HuH-7 (cell line): Measurements from ENCODE around the gene PROX1.

Experiments
- DNase-seq: peaks from one replicate; pipeline ENCODE4 v3.0.0; 2011; ENCODE audit warnings: low spot score

Gene PROX1

DNA sequence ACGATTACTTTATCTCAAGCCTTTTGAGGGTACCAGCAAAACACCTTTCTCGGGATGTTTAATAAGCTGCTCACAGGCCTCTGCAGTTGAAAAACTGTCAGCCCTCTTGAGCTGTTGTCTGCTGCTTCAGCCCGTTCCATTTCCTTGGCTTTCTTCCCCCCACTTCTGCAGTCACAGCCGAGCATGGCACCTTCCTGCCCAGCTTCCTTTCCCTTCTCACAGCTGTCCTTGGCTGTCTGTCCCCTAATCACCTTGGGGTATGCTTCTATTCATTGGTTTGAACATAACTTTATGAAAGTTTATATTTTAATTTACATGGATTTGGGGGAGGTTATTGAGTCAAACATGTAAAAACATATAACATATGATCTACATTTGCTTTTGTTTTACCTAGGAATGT is 6.9 kb upstream of the PROX1 start:
- DNase-seq = no peak

DNA sequence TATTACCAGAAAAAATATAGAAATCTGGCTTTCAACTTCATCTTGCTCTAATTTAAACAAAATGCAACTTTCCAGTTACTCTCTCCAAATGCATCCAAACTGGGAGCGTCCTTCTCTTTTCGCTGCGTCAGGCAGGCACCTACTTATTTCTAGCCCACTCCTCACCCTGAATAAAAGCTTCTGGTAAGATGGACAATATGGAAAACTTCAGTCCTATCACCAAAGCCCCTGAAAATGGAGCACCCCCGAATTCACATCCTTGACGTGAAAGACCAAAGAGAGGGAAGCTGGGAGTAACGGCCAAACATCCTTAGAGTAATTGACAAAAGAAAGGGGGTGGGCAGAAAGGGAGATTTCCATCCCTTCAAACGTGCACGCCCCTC is 5.5 kb upstream of the PROX1 start:
- no peak for DNase-seq

DNA sequence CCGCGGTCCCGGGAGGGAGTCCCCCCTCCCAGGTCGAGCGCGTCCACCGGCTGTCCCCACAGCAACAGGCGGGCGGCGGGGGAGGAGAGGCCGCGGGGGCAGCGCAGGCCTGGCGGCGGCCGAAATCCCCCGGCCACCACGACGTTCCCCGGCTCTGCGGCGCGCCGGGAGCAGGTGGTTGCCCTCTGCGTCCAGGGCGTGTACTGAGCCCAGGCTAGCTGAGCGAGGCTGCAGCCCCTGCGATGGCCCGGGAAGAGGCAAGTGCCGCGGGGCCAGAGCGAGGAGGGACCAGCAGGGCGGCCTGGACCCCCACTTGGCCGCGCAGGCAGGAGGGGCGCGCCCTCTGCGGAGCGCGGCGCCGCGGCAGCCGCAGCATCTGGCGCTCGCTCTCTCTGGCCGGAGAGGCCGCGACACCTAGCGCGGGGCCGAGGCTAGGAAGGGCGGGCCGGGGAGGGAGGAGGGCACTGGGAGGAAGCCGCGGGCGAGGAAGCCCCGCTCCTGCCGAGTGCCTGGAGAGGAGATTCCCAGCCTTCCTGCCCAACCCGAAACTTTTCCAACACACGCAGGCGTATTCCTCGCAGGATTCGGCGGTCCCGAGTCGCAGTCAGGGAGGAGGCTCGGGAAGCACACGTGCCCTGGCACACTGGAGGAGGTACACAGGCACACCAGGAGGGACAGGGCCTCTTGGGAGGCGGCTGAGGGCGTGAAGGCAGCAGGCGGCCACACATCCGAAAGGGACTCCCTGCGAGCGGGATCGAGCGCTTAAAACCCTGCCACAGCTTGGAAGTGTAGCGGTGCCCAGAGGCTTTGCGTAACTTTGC is 4.9 kb upstream of the PROX1 start:
- peak; percentile 77 for DNase-seq

DNA sequence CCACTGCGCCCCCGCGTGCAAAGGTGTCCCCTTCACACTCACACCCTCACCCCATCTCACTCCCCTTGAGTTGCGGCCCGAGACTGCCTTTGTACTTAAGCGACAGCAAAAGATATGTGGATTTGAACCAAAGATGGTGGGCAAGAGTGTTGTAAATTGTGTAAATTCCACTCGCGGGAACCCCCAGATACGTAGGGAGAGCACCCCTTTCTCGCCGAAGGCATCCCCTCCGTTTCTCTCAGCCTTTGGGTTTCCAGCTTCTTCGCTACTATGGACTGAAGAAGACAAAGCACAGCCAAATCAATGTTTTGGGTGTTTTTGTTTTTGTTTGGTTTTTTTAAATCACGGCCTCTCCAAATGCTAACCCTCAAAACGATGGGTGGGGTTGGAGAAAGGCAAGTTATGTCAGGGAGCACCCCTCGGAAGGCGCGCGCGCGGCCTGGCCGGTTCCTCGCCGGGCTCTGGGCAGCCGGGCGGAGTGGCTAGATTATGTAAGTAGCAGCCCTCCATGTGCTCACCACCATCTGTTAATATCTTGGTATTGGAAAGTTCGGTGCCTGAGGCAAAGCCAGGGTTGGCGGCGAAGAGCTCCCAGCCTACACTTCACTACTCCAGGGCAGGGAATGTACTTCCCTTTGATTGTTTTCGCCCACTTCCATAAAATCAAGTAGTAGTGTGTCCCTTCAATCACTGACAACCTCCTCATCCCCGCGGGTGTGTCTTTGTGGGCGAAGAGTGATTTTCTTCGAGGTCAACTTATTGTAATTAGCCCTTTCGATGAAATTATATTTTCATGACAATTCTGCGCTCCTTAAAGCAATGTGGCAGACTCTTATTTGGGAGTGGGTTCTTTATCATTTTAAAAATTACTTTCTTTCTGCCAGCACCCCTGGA is 4.0 kb upstream of the PROX1 start:
- peak; percentile 64 for DNase-seq

- DNase-seq = peak; percentile 85
These were observed 3.2 kb upstream of the PROX1 start for GRCh38 chr1:213984387-213985208.

DNA sequence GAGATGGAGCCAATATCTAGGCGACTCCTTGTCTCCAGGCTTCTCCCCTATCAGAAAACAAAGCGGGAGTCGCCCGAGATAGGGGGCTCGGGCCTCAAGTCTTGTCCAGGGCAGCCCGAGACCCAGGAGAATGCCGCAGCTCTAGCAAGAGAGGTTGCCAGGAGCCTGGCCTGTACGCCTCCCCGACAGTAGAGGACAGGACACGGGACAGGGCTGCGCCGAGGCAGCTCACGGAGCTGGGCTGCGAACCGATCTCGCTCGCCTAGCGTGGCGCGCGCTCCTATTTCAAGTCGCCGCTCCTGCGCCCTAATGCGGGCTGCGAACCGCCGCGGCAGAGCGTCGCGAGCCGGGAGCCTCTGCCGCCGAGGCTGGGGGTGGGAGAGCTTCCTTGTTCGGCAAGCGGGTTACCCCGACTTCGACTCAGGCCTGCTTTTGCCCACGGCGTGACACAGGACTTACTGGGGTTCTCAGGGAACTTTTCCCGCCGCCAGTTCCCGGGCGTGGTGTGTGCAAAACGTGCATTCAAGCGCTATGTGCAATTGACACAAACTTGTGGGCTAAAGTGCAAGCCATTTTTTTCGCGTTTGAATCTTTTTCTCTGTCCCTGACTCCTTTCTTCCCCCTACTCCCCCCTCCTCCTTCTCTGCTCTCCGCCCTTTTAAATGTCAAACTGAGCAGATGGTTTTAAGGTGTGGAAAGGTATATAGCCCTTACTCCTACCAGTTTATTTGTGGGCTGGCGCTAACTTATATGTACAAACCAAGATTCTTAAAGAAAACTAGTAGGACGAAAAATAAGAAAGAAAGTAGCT is 2.4 kb upstream of the PROX1 start:
- peak; percentile 65 for DNase-seq

DNA sequence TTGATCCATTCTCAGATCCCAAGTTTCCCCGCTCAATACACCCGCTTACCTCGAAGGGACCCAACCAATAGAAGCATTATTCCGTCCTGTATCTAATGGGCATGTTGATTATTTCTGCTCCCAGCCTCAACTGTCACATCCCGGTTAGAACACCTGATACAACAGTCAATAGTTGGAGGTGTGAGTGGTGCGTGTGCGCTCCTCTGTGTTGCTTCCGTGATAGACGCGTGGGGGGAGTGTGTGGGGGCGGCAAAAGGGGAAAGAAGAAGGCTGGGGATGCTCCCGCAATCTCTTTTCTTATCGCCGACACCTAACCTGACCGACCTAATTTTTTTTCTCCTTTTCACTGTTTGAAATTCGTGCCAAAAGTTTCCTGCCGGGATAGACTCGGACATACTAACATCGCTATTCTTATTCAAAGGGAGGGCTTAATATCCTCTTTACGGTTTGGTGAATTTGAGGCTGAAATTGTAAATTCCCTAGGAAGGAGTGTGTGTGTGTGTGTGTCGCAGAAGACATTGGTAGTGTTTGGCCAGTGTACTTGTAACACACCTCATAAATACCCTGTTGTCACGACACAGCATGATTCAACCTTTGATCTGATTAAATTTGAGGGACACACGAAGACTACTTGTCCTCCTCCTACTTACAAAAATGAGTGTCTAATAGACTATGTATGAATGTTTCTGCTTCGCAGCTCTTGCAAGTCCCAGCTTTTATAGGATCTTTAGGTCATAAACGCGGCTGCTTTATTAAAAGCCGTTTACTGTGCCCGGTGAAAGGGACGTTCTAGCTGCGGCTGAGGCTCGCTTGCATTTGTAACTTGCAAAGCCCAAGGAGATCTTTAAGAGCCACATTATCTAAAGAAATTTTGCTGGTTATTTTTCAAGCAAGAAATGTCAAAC is 1.5 kb upstream of the PROX1 start:
- peak; percentile 61 for DNase-seq

GRCh38 chr1:213986925-213987250 is 885 bp upstream of the PROX1 start:
- DNase-seq = no peak

GRCh38 chr1:213987422-213987926 is 299 bp upstream of the PROX1 start:
- DNase-seq = peak; percentile 97

GRCh38 chr1:213988507-213989001 is 781 bp downstream of the PROX1 start:
- DNase-seq = no peak

DNA sequence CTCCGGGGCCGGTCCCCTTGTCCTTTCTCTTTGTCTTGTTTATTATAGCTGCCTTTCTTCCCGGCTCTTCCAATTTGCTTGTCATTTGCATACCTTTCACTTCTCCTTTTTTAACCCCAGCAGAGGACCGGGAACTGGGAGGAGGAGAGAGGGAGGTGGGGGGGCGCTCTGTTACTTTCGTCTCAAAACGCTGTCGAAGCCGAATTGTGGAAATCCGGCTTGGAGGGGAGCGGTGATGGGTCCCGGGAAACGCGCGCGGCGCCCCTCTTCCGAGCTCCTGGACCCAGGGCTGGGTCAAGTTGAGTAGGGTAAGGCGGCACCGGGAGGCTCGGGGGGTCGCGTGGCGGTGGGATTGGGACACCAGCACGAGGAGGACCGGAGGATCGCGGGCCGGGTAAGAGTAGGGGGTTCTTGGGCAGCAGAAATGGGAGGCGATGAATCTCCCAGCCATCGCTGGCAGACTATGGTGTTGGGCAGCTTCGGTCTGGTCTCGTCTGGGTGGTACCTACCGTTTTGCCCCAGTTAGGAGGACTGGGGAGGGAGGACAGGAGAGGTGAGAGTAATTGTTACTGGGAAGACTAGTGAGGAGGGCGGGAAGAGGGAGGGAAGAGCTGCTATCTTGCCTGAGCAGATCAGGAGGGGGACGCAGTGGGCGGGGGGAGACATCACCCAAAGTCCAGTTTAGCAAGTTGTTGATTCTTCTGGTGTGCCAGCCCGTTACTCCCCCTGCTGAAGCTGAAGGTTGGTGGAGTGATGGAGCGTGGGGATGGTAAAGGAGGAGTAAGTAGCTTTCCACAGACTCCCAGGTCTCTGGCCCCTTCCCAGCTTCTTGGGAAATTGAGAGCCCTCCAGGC is 1.5 kb downstream of the PROX1 start:
- DNase-seq = peak; percentile 40

DNA sequence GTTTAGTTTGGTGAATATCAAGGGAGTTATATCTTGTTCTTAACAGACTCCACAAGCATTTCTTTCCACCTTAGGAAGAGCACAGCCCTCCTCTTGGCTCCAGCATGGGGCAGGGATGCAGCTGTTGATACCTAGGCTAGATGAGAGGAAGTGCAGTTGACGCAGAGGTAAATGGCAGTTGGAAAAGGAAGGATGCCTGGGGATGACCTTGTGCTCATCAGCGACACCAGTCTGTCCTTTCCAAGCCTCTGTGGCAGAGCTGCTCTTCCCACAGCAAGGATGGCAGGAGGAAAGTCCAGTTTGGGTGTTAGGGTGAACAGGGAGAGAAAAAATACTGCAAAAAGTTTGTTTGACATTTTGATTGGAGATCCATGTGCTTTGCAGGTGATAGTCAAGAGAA is 6.2 kb downstream of the PROX1 start:
- DNase-seq = no peak

DNA sequence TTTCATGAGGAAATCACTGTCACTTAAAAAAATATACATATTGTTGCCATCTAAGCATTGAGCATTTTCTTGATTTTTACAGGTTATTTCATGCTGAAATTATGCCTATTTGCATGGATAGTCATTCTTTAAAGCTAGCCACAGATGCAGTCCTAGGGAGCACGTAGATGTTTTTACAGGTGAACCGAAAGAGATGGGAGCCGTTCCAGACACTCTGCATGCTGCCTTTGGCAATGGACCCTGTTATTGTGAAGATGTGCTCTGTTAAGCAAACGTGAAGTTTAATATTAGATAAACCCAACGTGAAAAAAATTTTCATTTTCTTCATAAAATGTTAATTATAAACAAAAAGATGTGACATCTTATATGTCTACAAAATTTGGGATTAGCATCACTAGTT is 7.1 kb downstream of the PROX1 start:
- no peak for DNase-seq

GRCh38 chr1:213995603-213996002 is 7.8 kb downstream of the PROX1 start:
- no peak for DNase-seq

GRCh38 chr1:213996320-213997037 is 8.7 kb downstream of the PROX1 start:
- DNase-seq = no peak

GRCh38 chr1:213997038-213997771 is 9.4 kb downstream of the PROX1 start:
- DNase-seq = no peak

DNA sequence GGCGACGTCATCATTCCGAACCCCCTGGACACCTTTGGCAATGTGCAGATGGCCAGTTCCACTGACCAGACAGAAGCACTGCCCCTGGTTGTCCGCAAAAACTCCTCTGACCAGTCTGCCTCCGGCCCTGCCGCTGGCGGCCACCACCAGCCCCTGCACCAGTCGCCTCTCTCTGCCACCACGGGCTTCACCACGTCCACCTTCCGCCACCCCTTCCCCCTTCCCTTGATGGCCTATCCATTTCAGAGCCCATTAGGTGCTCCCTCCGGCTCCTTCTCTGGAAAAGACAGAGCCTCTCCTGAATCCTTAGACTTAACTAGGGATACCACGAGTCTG is 10.0 kb downstream of the PROX1 start:
- no peak for DNase-seq

GRCh38 chr1:213998785-213999184 is 11.0 kb downstream of the PROX1 start:
- DNase-seq = no peak
